PFSK-1 (cell line): ENCODE data around the gene ANO8.

ENCODE experiments used
- POLR2AphosphoS5 ChIP-seq: IDR thresholded peaks from 2 replicates; pipeline ENCODE4 v1.6.1; 2012; ENCODE audit warnings: low read depth, mild to moderate bottlenecking, control low read depth, low read length, moderate library complexity
- SIN3A ChIP-seq: IDR thresholded peaks from 2 replicates; pipeline ENCODE4 v1.6.1; 2012; ENCODE audit warnings: mild to moderate bottlenecking, low read length, moderate library complexity, borderline replicate concordance; ENCODE audit not compliant: insufficient read depth
- TAF1 ChIP-seq: IDR thresholded peaks from 2 replicates; pipeline ENCODE4 v1.6.1; 2012; ENCODE audit warnings: low read length, control low read depth, borderline replicate concordance; ENCODE audit not compliant: insufficient read depth
- TF ChIP-seq, protein P1 (sequence below), 2 experiments: IDR thresholded peaks; 2 replicates each; pipeline versions ENCODE4 v1.6.1 to v1.8.0; 2011 to 2012; ENCODE audit warnings: low read depth in 2 of 2, low read length in 2 of 2, control low read depth in 1 of 2, inconsistent platforms in 1 of 2, mild to moderate bottlenecking in 1 of 2, moderate library complexity in 1 of 2; ENCODE audit not compliant: insufficient read depth in 1 of 2

DNA sequence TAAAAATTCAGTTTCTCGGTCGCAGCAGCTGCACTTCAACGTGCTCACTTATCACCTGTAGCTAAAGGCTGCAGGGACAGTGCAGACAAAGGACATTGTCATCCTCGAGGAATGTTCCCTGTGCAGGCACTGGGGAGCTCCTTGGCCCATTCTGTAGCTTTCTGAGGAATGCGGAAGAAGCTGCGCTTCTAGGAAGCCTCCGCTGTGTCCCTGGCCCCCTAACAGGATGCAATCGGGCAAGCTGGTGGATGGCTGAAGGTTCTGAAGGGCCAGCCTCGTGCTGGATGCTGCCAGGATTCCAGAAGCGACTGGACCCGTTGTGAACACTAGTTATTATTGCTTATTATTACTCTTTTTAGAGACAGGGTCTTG is 8.1 kb downstream of the ANO8 start:
- TF ChIP-seq TAF1 (no peak), POLR2AphosphoS5 (no peak), SIN3A (no peak)
- TF ChIP-seq, protein P1, sequence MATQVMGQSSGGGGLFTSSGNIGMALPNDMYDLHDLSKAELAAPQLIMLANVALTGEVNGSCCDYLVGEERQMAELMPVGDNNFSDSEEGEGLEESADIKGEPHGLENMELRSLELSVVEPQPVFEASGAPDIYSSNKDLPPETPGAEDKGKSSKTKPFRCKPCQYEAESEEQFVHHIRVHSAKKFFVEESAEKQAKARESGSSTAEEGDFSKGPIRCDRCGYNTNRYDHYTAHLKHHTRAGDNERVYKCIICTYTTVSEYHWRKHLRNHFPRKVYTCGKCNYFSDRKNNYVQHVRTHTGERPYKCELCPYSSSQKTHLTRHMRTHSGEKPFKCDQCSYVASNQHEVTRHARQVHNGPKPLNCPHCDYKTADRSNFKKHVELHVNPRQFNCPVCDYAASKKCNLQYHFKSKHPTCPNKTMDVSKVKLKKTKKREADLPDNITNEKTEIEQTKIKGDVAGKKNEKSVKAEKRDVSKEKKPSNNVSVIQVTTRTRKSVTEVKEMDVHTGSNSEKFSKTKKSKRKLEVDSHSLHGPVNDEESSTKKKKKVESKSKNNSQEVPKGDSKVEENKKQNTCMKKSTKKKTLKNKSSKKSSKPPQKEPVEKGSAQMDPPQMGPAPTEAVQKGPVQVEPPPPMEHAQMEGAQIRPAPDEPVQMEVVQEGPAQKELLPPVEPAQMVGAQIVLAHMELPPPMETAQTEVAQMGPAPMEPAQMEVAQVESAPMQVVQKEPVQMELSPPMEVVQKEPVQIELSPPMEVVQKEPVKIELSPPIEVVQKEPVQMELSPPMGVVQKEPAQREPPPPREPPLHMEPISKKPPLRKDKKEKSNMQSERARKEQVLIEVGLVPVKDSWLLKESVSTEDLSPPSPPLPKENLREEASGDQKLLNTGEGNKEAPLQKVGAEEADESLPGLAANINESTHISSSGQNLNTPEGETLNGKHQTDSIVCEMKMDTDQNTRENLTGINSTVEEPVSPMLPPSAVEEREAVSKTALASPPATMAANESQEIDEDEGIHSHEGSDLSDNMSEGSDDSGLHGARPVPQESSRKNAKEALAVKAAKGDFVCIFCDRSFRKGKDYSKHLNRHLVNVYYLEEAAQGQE (IDR thresholded peaks at IDR 0.05; ENCODE audit: insufficient read depth in 1 of 2, low read depth in 2 of 2, low read length in 2 of 2): no peak
